Stimulated activated CD8-positive, alpha-beta memory T cell treated with anti-CD3 and anti-CD28 coated beads, Interleukin-15, amount 100 ng/mL, for 24 hours (primary cell): Measurements from ENCODE around the gene NACAD.

Source experiments
- DNase-seq: peaks from one replicate; pipeline ENCODE4 v3.0.0-alpha.2; 2020; ENCODE audit warnings: low read depth

The NACAD gene

DNA sequence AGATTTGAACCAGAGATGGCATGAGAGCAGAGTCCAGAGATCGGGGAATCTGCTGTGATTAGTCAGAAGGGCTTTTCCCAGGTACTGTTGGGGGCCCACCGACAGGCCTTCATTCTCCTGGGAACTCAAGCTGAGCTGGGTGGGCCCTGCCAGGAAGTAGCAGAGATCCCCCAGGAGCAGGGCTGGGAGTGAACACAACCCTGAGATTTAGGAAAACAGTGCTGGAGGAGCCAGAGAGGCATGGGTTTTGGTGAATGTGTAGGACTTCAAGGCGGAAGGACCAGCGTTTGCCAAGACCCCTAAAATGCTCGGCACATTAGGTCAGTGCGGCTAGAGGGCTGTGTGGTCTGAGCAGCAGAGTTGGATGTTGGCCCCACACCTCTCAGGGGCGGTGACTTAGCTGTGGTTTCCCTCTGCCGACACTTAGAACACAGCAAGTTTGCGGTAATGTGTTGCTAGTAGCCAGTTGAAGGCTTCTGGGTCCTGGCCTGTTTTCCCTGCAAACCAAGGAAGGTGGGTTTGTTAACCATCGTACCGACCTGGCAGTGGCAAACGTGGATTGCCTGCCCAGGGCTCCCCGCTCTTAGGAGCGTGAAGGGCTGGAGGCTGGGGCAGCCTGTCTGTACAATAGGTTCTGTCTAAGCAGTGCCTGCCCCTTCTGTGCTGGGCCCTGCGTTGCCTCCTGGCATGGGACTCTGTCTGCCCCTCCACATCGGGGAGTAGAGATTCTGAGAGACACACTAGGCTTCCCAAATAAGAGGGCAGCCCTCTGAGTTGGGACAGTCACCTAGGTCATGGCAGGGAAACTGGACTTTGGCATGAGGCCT, 14.0 kb downstream of the NACAD start:
- DNase-seq: no peak

DNA sequence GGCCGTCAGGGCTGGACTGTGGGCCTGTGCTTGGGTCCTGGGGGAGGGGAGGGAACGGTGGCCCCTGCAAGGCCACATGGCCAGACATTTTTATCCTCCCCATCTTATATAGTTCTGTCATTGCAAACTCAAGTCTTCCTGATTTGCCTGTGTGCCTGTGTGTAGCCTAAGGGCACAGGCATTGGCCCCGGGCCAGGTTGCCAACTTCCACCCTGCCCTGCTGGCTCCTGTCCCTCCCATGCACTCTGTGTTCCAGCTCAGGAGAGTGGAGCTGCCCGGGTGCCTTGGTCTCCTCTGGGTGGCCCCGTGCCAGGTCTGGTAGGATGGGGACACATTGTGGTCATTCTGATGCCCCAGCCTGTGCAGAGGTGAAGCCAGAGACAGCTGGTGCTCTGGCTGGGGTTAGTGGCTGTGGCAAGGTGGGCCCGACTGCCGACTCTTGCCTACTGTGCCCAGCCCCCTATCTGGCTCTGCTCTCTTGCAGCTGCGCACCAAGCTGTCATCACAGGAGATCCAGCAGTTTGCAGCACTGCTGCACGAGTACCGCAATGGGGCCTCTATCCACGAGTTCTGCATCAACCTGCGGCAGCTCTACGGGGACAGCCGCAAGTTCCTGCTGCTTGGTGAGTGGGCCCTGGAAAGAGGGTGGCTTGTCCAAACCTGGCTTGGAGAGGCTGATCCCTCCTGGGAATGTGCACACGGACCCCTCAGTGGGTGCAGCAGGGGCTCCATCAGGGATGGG, 14.8 kb downstream of the NACAD start:
- DNase-seq: no peak

DNA sequence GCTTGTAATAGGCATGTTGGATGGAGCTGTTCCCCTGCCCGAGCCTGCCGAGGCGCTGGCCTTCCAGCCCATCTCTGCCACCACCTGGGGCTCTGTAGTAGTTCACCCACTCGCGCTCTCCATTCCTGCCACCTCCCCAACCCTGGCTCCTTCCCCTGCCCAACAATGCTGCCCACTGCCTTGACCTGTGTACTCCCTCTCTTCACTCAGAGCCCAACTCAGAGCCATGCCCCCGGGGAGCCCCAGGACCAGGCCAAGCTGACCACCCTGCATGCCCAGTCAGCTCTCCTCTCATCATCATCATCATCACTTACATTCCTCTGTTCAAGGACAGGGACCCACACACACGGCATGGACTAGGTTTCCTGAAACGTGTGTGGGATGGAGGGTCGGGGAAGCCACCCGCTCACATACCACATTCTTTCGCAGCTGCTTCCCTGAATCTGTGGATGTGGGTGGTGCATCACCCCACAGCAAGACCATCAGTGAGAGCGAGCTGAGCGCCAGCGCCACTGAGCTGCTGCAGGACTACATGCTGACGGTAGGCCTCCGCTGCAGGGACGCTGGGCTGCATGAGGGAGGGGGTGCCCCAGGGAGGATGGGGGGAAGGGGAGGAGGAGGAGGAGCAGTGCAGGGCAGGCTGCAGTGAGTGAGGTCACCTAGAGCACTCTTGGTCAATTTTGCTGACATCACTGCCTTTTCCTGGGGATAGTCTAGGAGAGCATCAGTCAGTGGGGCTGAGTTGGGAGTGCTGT, 15.6 kb downstream of the NACAD start:
- no peak for DNase-seq

DNA sequence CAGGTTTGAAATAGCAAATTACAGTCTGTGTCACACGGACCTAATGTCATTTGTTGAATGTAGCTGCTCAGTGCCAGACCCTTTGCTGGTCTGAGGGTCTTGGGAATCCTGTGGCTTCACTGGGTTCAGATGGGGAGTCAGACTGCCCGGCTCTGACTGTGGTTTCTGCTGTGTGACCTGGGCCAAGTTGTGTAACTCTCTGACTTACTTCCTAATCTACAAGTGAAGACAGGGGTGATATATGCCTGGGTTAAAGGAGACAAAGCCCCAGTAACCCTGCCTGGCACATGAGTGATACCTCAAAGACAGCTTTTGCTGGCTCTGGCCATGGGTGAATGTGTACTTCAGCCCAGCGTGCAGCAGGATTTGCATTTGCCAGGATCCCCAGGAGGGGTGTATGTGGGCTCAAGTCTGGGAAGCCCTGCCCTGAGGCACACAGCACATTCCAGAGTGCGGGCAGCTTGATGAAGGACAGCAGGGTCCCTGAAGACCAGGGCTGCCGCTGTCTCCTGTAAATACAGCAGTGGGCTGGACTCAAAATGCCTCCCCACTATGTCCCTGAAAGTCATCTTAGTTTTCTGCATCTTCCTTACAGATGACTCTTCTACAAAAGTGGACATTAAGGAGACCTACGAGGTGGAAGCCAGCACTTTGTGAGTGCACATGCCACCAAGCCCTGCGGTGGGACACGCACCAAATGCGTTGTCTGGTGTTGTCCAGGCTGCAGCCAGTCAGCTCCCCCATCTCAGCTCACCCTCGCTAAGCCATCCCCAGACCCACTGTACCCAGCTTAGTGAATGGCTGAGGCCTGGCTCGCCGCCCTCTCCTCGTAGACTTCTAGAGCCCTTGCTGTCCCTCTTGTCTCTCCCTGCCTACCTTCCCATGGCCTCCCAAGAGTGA, 16.4 kb downstream of the NACAD start:
- no peak for DNase-seq

DNA sequence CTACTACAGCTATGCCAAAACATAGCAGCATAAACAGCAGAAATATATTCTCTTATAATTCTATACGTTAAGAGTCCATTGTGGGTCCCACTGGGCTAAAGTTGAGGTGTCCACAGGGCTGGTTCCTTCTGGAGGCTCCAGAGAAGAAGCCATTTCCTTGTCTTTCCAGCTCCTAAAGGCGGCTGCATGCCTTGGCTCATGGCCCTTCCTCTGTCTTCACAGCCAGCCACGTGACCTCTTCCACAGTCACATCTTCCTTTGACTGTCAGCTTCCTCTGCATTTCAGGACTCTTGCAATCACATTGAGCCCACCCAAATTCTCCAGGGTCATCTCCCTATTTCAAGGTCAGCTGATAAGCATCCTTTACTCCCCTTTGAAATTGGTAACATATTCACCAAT, 17.2 kb downstream of the NACAD start:
- DNase-seq: no peak

DNA sequence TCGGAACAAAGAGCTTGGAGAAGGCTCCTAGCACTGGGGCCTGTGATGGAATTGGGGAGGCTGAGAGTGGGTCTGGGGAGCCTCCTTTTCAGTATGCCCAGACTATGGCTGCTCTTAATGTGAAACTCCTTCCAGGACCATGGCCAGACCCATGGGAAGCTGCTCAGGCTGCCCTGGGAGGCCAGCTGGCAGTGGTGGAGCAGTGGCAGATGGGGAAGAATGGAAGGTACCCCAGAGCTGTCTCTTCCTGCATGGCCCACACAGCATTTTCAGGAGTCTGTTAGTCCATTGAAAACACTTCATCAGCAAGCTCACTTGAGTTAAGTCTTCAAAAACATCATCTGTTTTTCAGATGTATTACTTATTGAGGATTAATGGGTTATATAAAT, 18.5 kb downstream of the NACAD start:
- DNase-seq: no peak

DNA sequence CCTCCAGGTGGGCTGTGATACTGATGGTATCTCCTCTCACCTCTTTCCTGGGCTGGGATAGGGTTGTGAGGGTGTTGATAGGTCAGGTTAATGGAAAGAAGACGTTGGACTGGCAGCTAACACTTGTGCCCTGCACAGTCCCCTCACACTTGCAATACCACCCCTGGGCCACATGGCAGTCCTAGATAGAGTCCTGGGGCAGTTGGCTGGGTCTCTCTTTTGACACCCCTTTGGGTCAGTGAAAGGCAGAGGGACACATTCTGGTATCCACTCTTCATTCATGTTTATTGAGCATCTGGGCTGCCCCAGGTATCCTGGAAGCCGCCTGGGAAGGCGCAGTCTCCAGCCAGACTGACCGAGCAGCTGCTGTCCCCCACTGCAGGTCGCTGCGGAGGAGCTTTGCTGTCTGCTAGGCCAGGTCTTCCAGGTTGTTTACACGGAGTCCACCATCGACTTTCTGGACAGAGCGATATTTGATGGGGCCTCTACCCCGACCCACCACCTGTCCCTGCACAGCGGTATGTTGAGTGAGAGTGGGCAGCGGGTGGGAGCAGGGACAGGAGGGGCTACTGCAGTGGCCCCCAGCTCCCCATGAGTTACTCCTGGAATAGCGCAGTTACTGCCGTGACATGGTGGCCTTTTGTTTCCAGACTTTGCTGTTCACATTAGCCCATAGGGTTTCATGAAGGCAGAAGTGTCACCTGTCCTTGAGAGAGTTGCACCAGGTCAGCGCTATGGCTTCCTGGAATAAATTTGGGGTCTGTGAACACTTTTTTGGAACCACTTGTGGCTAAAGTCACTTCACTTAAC, 19.1 kb downstream of the NACAD start:
- DNase-seq: no peak

DNA sequence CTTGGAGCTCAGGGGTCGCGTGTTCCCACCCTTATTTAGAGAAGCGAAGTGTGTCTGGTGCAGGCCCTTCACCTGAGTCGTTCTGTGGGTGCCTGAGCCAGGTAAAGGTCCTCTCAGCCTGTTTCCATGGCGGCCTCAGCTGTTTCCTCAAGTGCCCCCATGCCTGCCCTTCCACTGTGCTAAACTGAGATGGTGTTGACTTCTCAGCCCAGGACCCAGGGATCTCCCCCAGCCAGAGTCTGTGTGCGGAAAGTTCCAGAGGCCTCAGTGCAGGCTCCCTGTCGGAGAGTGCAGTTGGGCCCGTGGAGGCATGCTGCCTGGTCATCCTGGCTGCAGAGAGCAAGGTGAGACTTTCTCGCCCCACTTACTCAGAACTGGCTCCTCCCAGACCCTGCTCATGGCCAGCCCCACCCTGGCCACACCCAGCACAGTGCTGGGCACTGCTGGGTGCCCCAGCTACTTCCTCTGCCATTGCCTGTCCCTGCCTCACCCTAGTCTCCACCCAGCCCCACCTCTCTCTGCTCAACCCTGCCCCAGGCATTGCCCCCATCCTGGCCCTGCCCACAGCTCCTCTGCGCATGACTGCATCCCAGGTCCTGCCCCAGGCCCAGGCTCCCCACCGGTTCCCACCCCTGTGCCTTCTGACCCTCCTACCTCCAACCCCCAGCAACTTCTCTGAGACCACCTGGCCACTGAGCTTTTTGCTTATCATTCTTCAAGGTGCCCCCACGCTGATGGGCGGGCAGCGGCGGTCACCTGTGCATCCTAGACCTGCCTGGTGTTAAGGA, 20.3 kb downstream of the NACAD start:
- no peak for DNase-seq

DNA sequence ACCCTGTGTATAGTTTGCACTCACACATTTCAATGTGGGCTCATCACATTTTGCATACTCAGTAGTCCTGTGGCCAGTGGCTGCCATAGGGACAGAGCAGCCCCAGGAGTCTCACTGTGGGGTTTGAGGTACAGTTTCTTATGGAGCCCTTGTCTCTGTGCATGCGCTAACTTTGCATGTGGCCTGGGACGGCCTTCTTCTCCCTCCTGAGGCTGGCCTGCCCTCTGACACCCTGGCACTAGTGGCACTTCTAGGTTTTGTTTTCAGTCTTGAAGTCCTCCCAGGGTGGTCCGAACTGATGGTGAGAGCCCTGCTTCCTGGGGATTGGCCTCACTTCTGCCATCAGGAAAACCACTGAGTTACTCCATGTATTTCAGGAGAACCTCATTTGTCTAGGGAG, 21.2 kb downstream of the NACAD start:
- no peak for DNase-seq

DNA sequence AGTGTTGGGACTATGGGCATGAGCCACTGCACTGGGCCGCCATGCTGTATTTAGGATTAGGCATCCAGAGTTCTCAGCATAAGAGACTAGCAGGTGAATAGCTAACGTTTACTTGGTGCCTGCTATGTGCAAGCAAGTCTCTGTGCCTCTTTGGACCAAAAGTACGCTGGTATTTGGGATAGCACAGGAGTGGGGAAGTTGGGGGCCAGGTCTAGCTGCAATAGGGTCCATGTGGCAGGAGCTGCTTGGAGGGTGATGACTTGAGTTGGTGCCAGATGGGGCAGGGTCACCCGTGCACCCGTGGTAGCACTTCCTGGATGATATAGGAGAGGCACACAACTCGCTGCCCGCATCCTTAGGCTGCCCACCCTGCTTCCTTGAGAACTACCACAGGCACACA, 22.4 kb downstream of the NACAD start:
- no peak for DNase-seq

DNA sequence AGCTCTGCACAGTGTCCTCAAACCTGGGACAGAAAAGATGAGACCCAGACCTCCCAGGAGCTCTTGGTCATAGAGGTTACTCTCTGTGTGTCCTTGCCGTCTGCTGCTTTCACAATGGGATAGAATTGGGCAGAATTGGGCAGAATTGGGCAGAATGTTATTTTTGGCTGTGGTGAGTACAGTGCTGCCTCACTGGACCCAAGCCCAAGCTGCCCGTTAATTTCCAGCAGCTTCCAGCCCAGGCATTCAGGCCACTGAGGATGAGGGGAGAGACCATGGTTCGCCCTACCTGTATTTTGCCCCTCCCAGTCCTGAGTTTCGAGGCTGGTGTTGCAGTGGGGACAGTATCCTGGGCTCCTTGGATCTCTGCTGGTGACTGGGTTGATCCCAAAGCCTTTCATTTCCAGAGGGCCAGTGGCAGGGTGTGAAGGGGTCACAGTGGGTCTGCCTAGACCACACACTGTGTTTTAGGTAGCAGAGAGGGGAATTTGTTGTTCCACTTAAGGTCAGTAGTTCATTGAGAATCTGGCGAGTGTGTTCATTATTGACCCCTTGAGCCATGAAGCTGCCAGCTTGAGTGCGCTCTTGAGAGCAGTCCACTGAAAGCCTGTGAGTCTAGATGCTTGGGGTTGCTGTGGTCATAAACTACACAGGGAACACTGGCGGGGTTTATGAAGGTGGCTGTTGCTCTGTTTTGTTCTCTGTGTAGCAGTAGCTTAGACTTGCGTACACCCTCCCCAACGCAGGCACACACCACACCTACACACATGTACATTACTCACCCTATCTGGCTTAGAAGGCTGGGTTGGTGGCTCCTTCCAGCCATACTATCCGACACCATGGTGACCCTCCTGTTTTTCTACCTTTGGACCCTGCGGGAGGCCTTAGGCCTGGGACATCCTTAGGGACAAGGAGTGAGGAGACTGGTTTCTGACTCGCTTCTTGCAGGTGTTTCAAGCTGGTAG, 23.5 kb downstream of the NACAD start:
- DNase-seq: no peak

DNA sequence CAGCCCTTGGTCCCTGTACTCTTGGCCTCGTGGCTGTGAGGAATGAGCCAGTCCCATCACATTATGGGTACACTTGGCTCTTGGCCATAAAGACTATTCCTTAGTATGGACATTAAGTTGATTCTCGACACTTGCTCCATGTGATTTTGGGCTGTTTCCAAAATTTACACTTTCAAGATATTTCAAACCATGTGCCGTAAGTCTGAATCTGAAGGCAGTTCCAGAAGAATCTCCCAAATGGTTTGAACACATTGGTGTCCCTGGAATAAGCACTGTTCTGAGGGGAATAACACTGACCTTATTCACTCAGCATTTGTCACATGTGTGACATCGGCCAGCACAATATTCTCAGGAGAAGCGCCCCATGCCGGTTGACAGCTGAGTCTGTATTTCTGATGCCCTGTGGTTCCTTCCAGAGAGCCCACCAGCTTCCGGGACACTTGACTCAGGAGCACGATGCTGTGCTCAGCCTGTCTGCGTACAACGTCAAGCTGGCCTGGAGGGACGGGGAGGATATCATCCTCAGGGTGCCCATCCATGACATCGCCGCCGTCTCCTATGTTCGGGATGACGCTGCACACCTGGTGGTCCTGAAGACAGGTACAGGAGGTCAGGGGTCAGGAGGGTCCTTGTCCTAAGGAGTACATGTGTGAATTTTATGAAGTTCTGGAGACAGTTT, 24.6 kb downstream of the NACAD start:
- no peak for DNase-seq

DNA sequence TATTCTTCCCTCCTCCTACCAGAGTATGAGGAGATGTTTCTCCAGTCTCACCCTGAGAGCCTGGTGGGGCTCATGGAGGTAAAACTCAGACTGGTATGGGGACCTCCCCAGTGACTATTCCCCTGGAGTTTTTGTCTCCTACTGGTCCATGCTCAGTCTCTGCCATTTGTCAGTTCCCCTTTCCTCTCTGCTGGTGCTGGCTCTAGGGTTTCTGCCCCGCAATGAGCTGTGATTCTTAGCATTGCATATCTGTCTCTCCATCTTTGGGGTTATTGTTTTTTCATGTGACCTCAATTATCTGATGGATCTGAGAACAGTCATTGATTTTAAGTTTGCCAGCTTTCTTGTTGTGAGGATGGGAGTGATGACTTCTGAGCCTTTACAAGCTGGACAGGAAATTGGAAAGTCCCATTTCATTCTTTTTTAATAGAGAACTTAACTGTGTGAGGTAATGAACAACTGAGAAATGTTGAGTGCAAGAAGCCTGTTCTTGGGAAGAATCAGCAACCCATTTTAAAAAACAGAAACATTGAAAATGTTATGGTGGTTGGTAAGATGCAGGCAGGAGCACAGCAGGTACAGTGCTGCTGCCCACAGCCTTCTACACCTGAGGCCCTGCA, 26.9 kb downstream of the NACAD start:
- no peak for DNase-seq

DNA sequence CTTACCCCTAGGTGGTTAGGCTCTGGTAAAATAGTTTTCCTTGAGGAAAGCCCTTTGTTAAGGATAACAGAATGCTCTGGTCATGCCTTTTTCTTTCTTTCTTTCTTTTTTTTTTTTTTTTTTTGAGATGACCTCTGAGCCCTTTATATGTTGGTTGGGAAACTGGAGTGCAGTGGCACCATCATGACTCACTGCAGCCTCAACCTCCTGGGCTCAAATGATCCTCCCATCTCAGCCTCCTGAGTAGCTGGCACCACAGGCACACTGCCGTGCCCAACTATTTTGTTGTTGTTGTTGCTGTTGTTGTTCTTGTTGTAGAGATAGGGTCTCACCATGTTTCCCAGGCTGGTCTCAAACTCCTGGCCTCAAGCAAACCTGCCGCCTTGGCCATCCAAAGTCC, 27.4 kb downstream of the NACAD start:
- DNase-seq: no peak

DNA sequence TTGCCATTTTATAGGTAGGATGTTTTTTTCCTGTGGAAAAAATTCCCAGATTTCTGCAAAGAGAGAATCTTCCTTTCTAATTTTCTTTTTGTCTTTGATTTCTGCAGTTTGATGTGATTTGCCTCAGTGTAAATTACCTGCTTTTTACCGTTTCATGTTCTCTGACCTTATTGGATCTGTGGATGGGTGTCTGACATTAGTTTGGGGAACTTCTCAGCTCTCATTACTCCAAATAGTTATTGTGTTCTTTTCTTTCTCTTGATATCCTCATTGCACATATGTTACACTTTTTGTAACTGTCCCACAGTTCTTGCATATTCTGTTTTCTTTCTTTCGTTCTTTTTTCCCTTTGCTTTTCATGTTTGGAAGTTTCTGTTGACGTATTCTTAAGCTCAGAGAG, 28.5 kb downstream of the NACAD start:
- DNase-seq: no peak

DNA sequence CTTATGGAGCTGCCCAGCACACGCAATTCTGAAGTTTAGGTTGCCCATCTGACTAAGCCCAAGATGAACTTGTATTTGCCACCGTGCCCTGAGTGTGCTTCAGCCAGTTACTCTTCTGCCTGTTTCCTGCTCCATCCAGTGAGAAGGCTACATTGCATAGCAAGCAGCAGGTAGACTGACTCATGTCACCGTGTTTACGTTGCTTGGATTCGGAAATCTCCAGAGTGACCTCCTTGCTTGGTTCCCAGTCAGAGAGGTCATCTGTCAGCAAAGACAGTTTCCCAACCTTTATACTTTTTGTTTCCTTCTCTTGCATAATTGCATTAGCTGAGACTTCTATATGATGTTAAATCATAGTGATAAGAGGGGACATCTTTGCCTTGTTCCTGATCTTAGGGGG, 30.9 kb downstream of the NACAD start:
- no peak for DNase-seq

DNA sequence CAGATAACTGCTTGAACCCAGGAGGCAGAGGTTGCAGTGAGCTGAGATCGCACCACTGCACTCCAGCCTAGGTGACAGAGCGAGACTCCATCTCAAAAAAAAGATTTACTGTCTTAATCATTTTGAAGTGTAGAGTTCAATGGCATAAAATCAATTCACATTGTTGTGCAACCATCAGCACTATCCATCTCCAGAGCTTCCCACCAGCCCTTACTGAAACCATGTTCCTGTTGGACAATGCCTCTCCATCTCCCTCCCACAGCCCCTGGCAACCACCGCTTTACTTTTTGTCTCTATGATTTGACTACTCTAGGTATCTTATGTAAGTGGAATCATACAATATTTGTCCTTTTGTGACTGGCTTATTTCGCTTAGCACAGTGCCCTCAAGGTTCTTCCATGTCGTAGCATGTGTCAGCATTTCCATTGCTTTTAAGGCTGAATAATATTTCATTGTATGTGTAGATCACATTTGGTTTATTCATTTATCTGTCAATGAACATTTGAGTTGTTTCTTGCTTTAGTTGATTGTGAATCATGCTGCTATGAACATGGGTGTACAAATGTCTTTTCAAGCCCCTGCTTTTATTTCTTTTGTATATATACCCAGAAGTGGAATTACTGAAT, 33.1 kb downstream of the NACAD start:
- no peak for DNase-seq

DNA sequence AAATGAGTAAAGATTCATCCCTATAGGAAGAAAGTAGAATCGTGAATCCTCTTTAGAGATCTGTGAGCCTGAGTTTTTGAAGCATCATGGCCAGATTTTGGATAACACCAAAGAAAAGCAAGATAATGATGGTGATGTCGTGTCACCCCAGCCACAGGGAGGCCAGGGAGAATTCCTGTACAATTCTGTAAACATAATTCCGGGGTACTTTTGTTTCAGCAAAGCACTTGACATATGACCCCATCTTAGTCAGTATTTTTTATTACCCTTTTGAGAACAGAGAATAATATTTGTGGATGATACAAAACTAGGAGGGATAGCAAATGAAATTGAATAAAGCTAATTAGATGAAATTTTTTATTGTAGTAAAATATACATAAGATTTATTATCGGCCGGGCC, 33.8 kb downstream of the NACAD start:
- DNase-seq: no peak
